Mesodermal cell (in vitro differentiated cells): ENCODE results near the gene MREG.
"Not testable (repeated sequence)": the region's sequence is repeated elsewhere in the genome, so short reads cannot be mapped to it uniquely, and the experiment has no call there.

Experiments used
- H3K27ac ChIP-seq: 2 replicates; pipeline ENCODE4 v1.7.0; 2013; ENCODE audit warnings: mild to moderate bottlenecking, low read depth, low read length, moderate library complexity; ENCODE audit not compliant: severe bottlenecking
- H3K36me3 ChIP-seq: 2 replicates; pipeline ENCODE4 v1.7.1; 2013; ENCODE audit warnings: mild to moderate bottlenecking, low read length, moderate library complexity; ENCODE audit not compliant: control insufficient read depth, insufficient read depth
- H3K4me1 ChIP-seq: one replicate; pipeline ENCODE4 v1.7.1; 2013; ENCODE audit warnings: mild to moderate bottlenecking, low read length; ENCODE audit not compliant: insufficient read depth, control insufficient read depth, poor library complexity, severe bottlenecking
- H3K4me3 ChIP-seq: 2 replicates; pipeline ENCODE4 v1.7.0; 2013; ENCODE audit warnings: low read length, control low read depth, mild to moderate bottlenecking; ENCODE audit not compliant: insufficient read depth, poor library complexity, severe bottlenecking; ENCODE audit errors: extremely low read depth
- H3K9me3 ChIP-seq: 2 replicates; pipeline ENCODE4 v1.7.1; 2013; ENCODE audit warnings: mild to moderate bottlenecking, low read length, moderate library complexity; ENCODE audit not compliant: control insufficient read depth
- WGBS, 2 experiments: methylation state at CpG; one replicate each; pipeline ENCODE4 v1.1.5; 2013; ENCODE audit warnings: missing lambda C conversion rate in 2 of 2; ENCODE audit not compliant: insufficient coverage in 2 of 2; 5-methylcytosine and 5-hydroxymethylcytosine counted together

The MREG gene

DNA sequence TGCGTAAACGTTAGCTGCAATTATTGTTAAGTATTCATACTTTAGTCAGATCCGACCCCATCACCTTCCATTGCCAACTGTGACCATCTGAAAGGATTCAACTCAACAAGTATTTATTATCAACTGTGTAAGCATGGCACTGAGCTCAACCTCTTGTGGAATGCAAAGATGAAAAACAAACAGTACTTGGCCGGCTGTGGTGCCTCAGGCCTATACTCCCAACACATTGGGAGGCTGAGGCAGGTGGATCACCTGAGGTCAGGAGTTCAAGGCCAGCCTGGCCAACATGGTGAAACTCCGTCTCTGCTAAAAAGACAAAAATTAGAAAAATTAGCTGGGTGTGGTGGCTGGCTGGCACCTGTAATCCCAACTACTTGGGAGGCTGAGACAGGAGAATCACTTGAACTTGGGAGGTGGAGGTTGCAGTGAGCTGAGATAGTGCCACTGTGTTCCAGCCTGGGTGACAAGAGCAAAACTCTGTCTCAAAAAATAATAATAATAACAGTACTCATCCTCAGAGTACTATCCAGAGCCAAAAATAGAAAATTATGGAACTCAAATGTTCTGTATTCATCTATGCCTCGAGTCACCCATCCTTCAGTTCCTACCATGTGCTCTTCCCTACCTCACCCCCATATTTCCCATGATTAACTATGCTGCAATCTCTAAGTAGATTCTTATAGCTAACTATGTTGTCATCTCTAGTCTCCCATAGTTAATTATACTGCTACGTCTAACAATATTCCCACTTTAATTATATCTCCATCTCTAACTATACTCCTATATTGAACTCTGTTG lies 8.6 kb upstream of the MREG start:
- Histone ChIP-seq H3K4me1 (no peaks in the 10 kb centered on the region), H3K9me3 (no peaks in the 10 kb centered on the region), H3K4me3 (no peak overlapping the region), H3K36me3 (no peaks in the 10 kb centered on the region), H3K27ac (no peak overlapping the region)
- WGBS, 2 experiments = 86 to 97% methylated on average over 4 to 5 of the region's 7 CpGs

- 82 to 100% methylated on average over 1 to 2 of the region's 3 CpGs for WGBS, 2 experiments
- H3K36me3 ChIP-seq = no peaks in the 10 kb centered on the region
- H3K27ac ChIP-seq = no peak overlapping the region
- peaks cover 3% of the 10 kb centered on the region for H3K4me1 ChIP-seq
- no peaks in the 10 kb centered on the region for H3K9me3 ChIP-seq
- no peak overlapping the region for H3K4me3 ChIP-seq
Observed at GRCh38 chr2:216018709-216019108, 5.4 kb upstream of the MREG start.

- 85 to 90% methylated on average over 3 to 4 of the region's 4 CpGs for WGBS, 2 experiments
- Histone ChIP-seq H3K36me3 (no peaks in the 10 kb centered on the region), H3K27ac (no peak overlapping the region), H3K4me3 (no peak overlapping the region), H3K9me3 (no peaks in the 10 kb centered on the region), H3K4me1 (peaks cover 4% of the 10 kb centered on the region)
Observed at GRCh38 chr2:216017365-216017764, 4.0 kb upstream of the MREG start.

DNA sequence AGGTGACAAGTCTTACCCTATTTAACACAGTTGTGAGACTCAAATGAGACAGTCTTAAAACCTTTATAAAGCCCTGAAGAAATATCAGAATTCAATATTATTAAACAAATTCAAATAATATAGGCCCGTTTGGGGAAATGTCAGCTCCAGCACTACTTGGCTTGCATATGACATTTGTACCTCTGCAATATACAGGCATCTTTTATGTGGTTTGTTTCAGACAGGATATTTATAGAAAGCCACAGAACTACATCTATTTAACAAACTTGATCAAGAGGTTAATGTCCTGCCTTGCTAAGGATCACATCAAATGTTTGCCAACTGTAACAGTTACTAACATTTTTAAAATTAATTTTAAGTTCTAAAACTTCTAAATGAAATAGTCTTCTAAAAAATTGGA lies 3.2 kb upstream of the MREG start:
- H3K9me3 ChIP-seq = no peaks in the 10 kb centered on the region
- WGBS, 2 experiments = no CpG with 5 or more reads among the region's 1 CpG
- H3K36me3 ChIP-seq = no peaks in the 10 kb centered on the region
- H3K27ac ChIP-seq = no peak overlapping the region
- peaks cover 4% of the 10 kb centered on the region for H3K4me1 ChIP-seq
- no peak overlapping the region for H3K4me3 ChIP-seq

GRCh38 chr2:216015722-216016464 lies 2.5 kb upstream of the MREG start:
- H3K9me3 ChIP-seq = no peaks in the 10 kb centered on the region
- H3K4me1 ChIP-seq = peaks cover 4% of the 10 kb centered on the region
- 92 to 100% methylated on average over 3 to 4 of the region's 5 CpGs for WGBS, 2 experiments
- no peaks in the 10 kb centered on the region for H3K36me3 ChIP-seq
- no peak overlapping the region for H3K4me3 ChIP-seq
- H3K27ac ChIP-seq = no peak overlapping the region

DNA sequence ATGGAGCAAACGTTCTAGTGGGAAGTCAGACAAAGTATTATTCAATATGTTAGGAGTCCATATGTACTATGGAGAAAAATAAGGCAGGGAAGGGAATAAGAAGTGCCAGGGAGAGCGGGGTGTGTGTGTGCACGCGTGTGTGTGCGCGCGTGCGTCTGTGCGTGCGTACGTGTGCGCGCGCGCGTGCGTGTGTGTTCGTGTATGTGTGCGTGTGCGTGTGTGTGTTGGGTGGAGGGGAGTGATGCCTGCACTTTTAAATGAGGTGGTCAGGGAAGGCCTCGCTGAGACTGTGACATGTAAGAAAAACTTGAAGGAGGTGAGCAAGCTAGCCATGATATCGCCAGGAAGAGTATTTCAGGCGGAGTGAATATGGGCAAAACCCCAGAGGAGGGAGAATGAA lies 1.6 kb upstream of the MREG start:
- Histone ChIP-seq H3K27ac (no peak overlapping the region), H3K4me1 (peaks cover 4% of the 10 kb centered on the region), H3K9me3 (no peaks in the 10 kb centered on the region), H3K4me3 (no peak overlapping the region), H3K36me3 (no peaks in the 10 kb centered on the region)
- 93% methylated on average over 21 to 23 of the region's 23 CpGs for WGBS, 2 experiments

DNA sequence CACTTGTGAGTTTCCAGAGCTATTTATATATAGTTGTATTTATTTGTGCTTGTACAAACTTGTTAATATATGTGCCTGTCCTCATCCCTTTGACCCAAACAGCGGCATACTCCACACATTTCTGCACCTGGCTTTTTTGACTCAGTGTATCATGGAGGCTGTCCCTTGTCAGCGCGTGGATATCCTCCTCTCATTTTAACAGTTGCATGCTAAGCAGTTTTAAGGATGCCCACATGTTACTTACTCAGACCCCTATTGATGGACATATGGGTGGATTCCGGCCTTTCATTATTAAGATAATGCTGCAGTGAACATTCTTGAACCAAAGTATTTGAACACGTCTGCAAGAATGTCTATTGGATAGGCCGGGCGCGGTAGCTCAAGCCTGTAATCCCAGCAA lies 655 bp upstream of the MREG start:
- WGBS, 2 experiments = 85 to 96% methylated on average over 7 to 8 of the region's 8 CpGs
- Histone ChIP-seq H3K9me3 (no peaks in the 10 kb centered on the region), H3K36me3 (no peaks in the 10 kb centered on the region), H3K27ac (no peak overlapping the region), H3K4me3 (peak overlapping the region; percentile 70), H3K4me1 (peaks cover 4% of the 10 kb centered on the region)

- H3K36me3 ChIP-seq = no peaks in the 10 kb centered on the region
- no peaks in the 10 kb centered on the region for H3K9me3 ChIP-seq
- H3K4me3 ChIP-seq = peak overlapping the region; percentile 70
- WGBS, 2 experiments = 8 to 16% methylated on average over 6 of the region's 6 CpGs
- H3K4me1 ChIP-seq = peaks cover 4% of the 10 kb centered on the region
- no peak overlapping the region for H3K27ac ChIP-seq
Observed at GRCh38 chr2:216012830-216013079, 596 bp downstream of the MREG start.

DNA sequence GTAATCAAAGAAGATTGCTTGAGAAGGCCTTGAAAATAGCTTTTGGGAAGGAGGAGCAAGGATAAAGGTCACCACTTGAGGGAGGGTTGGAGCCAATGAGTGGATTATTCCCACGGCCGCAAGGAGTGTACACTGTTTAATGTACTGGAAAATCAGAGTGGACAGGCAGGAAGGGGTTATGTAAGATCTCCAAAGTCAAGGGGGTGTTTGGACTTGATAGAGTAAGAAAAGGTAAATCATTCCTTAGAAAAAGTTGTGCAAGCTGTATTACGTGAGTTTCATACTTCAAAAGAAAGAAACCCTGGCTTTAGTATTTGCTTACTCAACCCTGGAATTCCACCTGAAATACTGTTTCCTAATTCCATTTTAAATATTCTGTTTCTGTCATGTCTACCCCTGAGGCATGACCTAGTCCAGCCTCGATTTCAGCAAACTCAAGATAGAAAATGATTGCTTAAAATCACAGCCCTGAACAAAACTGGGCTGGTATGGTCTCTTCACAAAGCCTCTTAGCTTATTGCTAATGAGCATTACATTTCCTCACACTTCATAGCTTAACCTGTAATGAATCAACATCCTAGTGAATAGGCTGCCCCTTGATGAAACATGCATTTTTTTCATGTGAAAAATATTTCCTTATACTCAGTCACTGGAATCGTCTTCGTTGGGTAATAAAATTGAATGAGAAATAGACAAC lies 1.1 kb downstream of the MREG start:
- H3K9me3 ChIP-seq = no peaks in the 10 kb centered on the region
- peaks cover 4% of the 10 kb centered on the region for H3K4me1 ChIP-seq
- WGBS, 2 experiments = 78 to 81% methylated on average over 4 of the region's 6 CpGs
- no peak overlapping the region for H3K27ac ChIP-seq
- no peaks in the 10 kb centered on the region for H3K36me3 ChIP-seq
- peak overlapping the region; percentile 70 for H3K4me3 ChIP-seq

- WGBS, 2 experiments = 88 to 100% methylated on average over 2 of the region's 2 CpGs
- H3K27ac ChIP-seq, H3K4me3 ChIP-seq, H3K36me3 ChIP-seq, H3K9me3 ChIP-seq: not testable (repeated sequence)
- H3K4me1 ChIP-seq = peaks cover 16% of the 10 kb centered on the region
Observed at GRCh38 chr2:216009215-216009614, 4.1 kb downstream of the MREG start.

- WGBS, 2 experiments = 63 to 70% methylated on average over 2 of the region's 3 CpGs
- Histone ChIP-seq H3K4me3 (no peak overlapping the region), H3K27ac (no peak overlapping the region), H3K36me3 (no peaks in the 10 kb centered on the region), H3K9me3 (no peaks in the 10 kb centered on the region), H3K4me1 (peaks cover 12% of the 10 kb centered on the region)
Observed at GRCh38 chr2:216008387-216008786, 5.0 kb downstream of the MREG start.
